ENCODE results near the gene EVL. TPM values are rescaled to one million over a fixed set of nuclear protein-coding genes. Genes with fewer than 3 reads are reported as not detected.

The EVL gene
- total RNA-seq, 1 donor from 2014 or later, result 73.0 TPM

- FAIRE-seq (no peak), DNase-seq (ENCODE audit: low spot score in 2 of 2) (no peak)
These were observed 75.9 kb downstream of the EVL start for GRCh38 chr14:100141098-100141497.

GRCh38 chr14:100142073-100143040 is 77.1 kb downstream of the EVL start:
- no peak for DNase-seq (ENCODE audit: low spot score in 2 of 2)
- FAIRE-seq, result no peak

- DNase-seq (ENCODE audit: low spot score in 2 of 2) (no peak), FAIRE-seq (no peak)
These were observed 78.3 kb downstream of the EVL start for GRCh38 chr14:100143523-100143922.

GRCh38 chr14:100143934-100144333 is 78.7 kb downstream of the EVL start:
- no peak for FAIRE-seq

GRCh38 chr14:100144645-100144995 is 79.4 kb downstream of the EVL start:
- FAIRE-seq, result no peak
- no peak for DNase-seq (ENCODE audit: low spot score in 2 of 2)

More at GRCh38 chr14:100143934-100144333, 78.7 kb downstream of the EVL start:
- DNase-seq (ENCODE audit: low spot score in 2 of 2), result no peak

- DNase-seq (ENCODE audit: low spot score in 2 of 2) (no peak), FAIRE-seq (no peak)
These were observed 79.9 kb downstream of the EVL start for GRCh38 chr14:100144996-100145646.

GRCh38 chr14:100145682-100146464 is 80.7 kb downstream of the EVL start:
- no peak for DNase-seq (ENCODE audit: low spot score in 2 of 2)
- no peak for FAIRE-seq

- no peak for DNase-seq (ENCODE audit: low spot score in 2 of 2)
These were observed 81.4 kb downstream of the EVL start for GRCh38 chr14:100146531-100147091.

GRCh38 chr14:100147181-100147631 is 82.0 kb downstream of the EVL start:
- no peak for DNase-seq (ENCODE audit: low spot score in 2 of 2)
- FAIRE-seq, result no peak

More at GRCh38 chr14:100146531-100147091, 81.4 kb downstream of the EVL start:
- FAIRE-seq, result no peak

- peak in 1 of 2 donors; percentile 49 for DNase-seq (ENCODE audit: low spot score in 2 of 2)
- FAIRE-seq, result no peak
These were observed 82.7 kb downstream of the EVL start for GRCh38 chr14:100147691-100148464.

- FAIRE-seq (no peak), DNase-seq (ENCODE audit: low spot score in 2 of 2) (no peak)
These were observed 83.9 kb downstream of the EVL start for GRCh38 chr14:100148837-100149731.

GRCh38 chr14:100149851-100150611 is 84.8 kb downstream of the EVL start:
- no peak for FAIRE-seq
- no peak for DNase-seq (ENCODE audit: low spot score in 2 of 2)

- FAIRE-seq (no peak), DNase-seq (ENCODE audit: low spot score in 2 of 2) (no peak)
These were observed 85.8 kb downstream of the EVL start for GRCh38 chr14:100150932-100151587.

- no peak for FAIRE-seq
- no peak for DNase-seq (ENCODE audit: low spot score in 2 of 2)
These were observed 86.9 kb downstream of the EVL start for GRCh38 chr14:100152091-100152490.

GRCh38 chr14:100153560-100153959 is 88.3 kb downstream of the EVL start:
- no peak for DNase-seq (ENCODE audit: low spot score in 2 of 2)
- no peak for FAIRE-seq

- DNase-seq (ENCODE audit: low spot score in 2 of 2) (no peak), FAIRE-seq (no peak)
These were observed 89.9 kb downstream of the EVL start for GRCh38 chr14:100155049-100155621.

Data from frontal cortex (tissue), 4 donors.